H1 (cell line): ENCODE measurements around the gene NPHS2. TPM values are rescaled to one million over a fixed set of nuclear protein-coding genes. Genes with fewer than 3 reads are reported as not detected.

Experiments used
- CTCF ChIA-PET: fragments of 300-600 bp; sonication (Branson Sonifier 250); formaldehyde crosslinking; loops from one replicate; lab custom pipeline; 2021; ENCODE audit not compliant: partially characterized antibody; lab: Charles Lee
- POLR2A ChIA-PET: fragments of 300-600 bp; sonication (Branson Sonifier 250); formaldehyde crosslinking; loops from one replicate; lab custom pipeline; 2021; ENCODE audit warnings: inconsistent platforms; ENCODE audit not compliant: partially characterized antibody; lab: Charles Lee
- DNase-seq, 2 experiments: peaks; one replicate each; pipeline versions ENCODE4 v3.0.0 to v3.0.0-alpha.2; 2010 to 2022; ENCODE audit warnings: low spot score in 2 of 2, low read depth in 1 of 2, mixed read lengths in 1 of 2
- FAIRE-seq: peaks from 2 replicates; lab custom pipeline; 2011; peaks lifted over from hg19 to GRCh38; lab: Jason Lieb, UNC
- H2AFZ ChIP-seq: 2 replicates; pipeline ENCODE4 v1.8.1; 2012; ENCODE audit warnings: low read length, inconsistent platforms
- H2AK5ac ChIP-seq: 2 replicates; pipeline ENCODE4 v1.6.1; 2013; ENCODE audit warnings: low read depth, low read length
- H2BK120ac ChIP-seq: replicated peaks from 2 replicates; pipeline ENCODE3; 2013; ENCODE audit warnings: low read depth, low read length, inconsistent platforms
- H2BK12ac ChIP-seq: 2 replicates; pipeline ENCODE4 v1.6.1; 2013; ENCODE audit warnings: low read depth, low read length
- H2BK15ac ChIP-seq: 2 replicates; pipeline ENCODE4 v1.6.1; 2013; ENCODE audit warnings: low read length
- H2BK20ac ChIP-seq: 2 replicates; pipeline ENCODE4 v1.6.1; 2013; ENCODE audit warnings: low read length
- H2BK5ac ChIP-seq: 2 replicates; pipeline ENCODE4 v1.6.1; 2013; ENCODE audit warnings: low read depth, low read length
- H3K14ac ChIP-seq: 2 replicates; pipeline ENCODE4 v1.6.1; 2013; ENCODE audit warnings: inconsistent platforms; ENCODE audit not compliant: insufficient read length
- H3K18ac ChIP-seq: 2 replicates; pipeline ENCODE4 v1.6.1; 2013; ENCODE audit warnings: low read length; ENCODE audit errors: extremely low read depth
- H3K23ac ChIP-seq: 2 replicates; pipeline ENCODE4 v1.6.1; 2013; ENCODE audit warnings: inconsistent platforms; ENCODE audit not compliant: insufficient read length
- H3K23me2 ChIP-seq: 2 replicates; pipeline ENCODE4 v1.6.1; 2013; ENCODE audit warnings: low read depth, low read length
- H3K27ac ChIP-seq: 2 replicates; pipeline ENCODE4 v1.6.1; 2011; ENCODE audit warnings: low read depth, low read length, inconsistent platforms
- H3K27me3 ChIP-seq, 4 experiments: replicated peaks in 1 of 4; 1 replicate in 1 of 4; 2 replicates in 3 of 4; pipeline versions ENCODE4 v1.6.1 to v1.8.1; 2011 to 2013; ENCODE audit warnings: low read length in 3 of 4, mild to moderate bottlenecking in 3 of 4, inconsistent platforms in 2 of 4, mixed read lengths in 2 of 4, moderate library complexity in 1 of 4; ENCODE audit not compliant: control insufficient read depth in 3 of 4, insufficient read depth in 3 of 4; ENCODE audit errors: extremely low read depth in 1 of 4
- H3K36me3 ChIP-seq, 4 experiments: 2 replicates each; pipeline versions ENCODE4 v1.6.1 to v1.8.1; 2011 to 2013; ENCODE audit warnings: mild to moderate bottlenecking in 4 of 4, low read length in 3 of 4, moderate library complexity in 2 of 4, control low read depth in 1 of 4, inconsistent platforms in 1 of 4; ENCODE audit not compliant: insufficient read depth in 4 of 4, control insufficient read depth in 2 of 4
- H3K4ac ChIP-seq: replicated peaks from 2 replicates; pipeline ENCODE3; 2013; ENCODE audit warnings: low read length, low read depth, mixed read lengths, inconsistent platforms; ENCODE audit not compliant: insufficient read length
- H3K4me1 ChIP-seq, 4 experiments: replicated peaks in 1 of 4; 1 replicate in 1 of 4; 2 replicates in 3 of 4; pipeline versions ENCODE4 v1.6.1 to v1.8.1; 2011 to 2013; ENCODE audit warnings: low read length in 3 of 4, inconsistent platforms in 2 of 4, mixed read lengths in 1 of 4; ENCODE audit not compliant: insufficient read depth in 4 of 4, control insufficient read depth in 3 of 4
- H3K4me2 ChIP-seq, 2 experiments: 2 replicates each; pipeline versions ENCODE4 v1.6.1 to v1.8.1; 2011 to 2013; ENCODE audit warnings: low read depth in 2 of 2, low read length in 2 of 2, control low read depth in 1 of 2, inconsistent platforms in 1 of 2, mild to moderate bottlenecking in 1 of 2; ENCODE audit not compliant: insufficient read depth in 1 of 2
- H3K4me3 ChIP-seq, 4 experiments: fragments of 200-600, 300-600 bp in 1 of 4; sonication (generic), shearing (Covaris generic), sonication (Bioruptor Twin) in 1 of 4; 2 replicates each; pipeline versions ENCODE4 v1.5.1 to v1.8.1; 2011 to 2016; ENCODE audit warnings: low read length in 4 of 4, low read depth in 3 of 4, control low read depth in 2 of 4, inconsistent platforms in 2 of 4, mild to moderate bottlenecking in 2 of 4, mixed read lengths in 1 of 4, moderate library complexity in 1 of 4; ENCODE audit not compliant: insufficient read depth in 2 of 4; ENCODE audit errors: extremely low read depth in 1 of 4
- H3K56ac ChIP-seq: replicated peaks from 2 replicates; pipeline ENCODE3; 2013; ENCODE audit warnings: low read depth, mild to moderate bottlenecking, mixed read lengths, low read length, inconsistent platforms; ENCODE audit not compliant: insufficient read length
- H3K79me1 ChIP-seq: 2 replicates; pipeline ENCODE4 v1.6.1; 2013; ENCODE audit warnings: low read depth, low read length, control low read depth
- H3K79me2 ChIP-seq, 2 experiments: 2 replicates each; pipeline versions ENCODE4 v1.6.1 to v1.8.1; 2012 to 2013; ENCODE audit warnings: low read length in 2 of 2, mild to moderate bottlenecking in 2 of 2, inconsistent platforms in 1 of 2; ENCODE audit not compliant: insufficient read depth in 2 of 2, control insufficient read depth in 1 of 2
- H3K9ac ChIP-seq, 4 experiments: replicated peaks in 1 of 4; 1 replicate in 1 of 4; 2 replicates in 3 of 4; pipeline versions ENCODE4 v1.6.1 to v1.8.1; 2011 to 2013; ENCODE audit warnings: low read depth in 3 of 4, low read length in 3 of 4, control low read depth in 2 of 4, mild to moderate bottlenecking in 2 of 4, moderate library complexity in 2 of 4, inconsistent platforms in 1 of 4; ENCODE audit errors: extremely low read depth in 1 of 4
- H3K9me3 ChIP-seq, 2 experiments: 2 replicates each; pipeline versions ENCODE4 v1.6.1 to v1.8.1; 2012 to 2013; ENCODE audit warnings: mild to moderate bottlenecking in 2 of 2, moderate library complexity in 2 of 2, control low read depth in 1 of 2, inconsistent platforms in 1 of 2, low read depth in 1 of 2, low read length in 1 of 2, mixed read lengths in 1 of 2; ENCODE audit not compliant: insufficient read depth in 2 of 2
- H4K20me1 ChIP-seq, 2 experiments: replicated peaks in 1 of 2; 2 replicates each; pipeline versions ENCODE3 to v1.8.1; 2011 to 2013; ENCODE audit warnings: inconsistent platforms in 2 of 2, low read length in 2 of 2, mild to moderate bottlenecking in 1 of 2; ENCODE audit not compliant: insufficient read depth in 2 of 2, control insufficient read depth in 1 of 2
- H4K5ac ChIP-seq: 2 replicates; pipeline ENCODE4 v1.6.1; 2013; ENCODE audit warnings: low read length, low read depth, mixed read lengths, inconsistent platforms; ENCODE audit not compliant: insufficient read length
- H4K8ac ChIP-seq: 2 replicates; pipeline ENCODE4 v1.8.0; 2013; ENCODE audit warnings: mild to moderate bottlenecking, moderate library complexity, low read length, inconsistent platforms; ENCODE audit not compliant: insufficient read depth; ENCODE audit errors: extremely low read depth
- H4K91ac ChIP-seq: replicated peaks from 2 replicates; pipeline ENCODE3; 2013; ENCODE audit warnings: low read length, mixed read lengths, inconsistent platforms; ENCODE audit not compliant: insufficient read length
- ASH2L ChIP-seq: fragments of 200-600, 300-600 bp; sonication (generic); IDR thresholded peaks from one replicate; pipeline ENCODE4 v1.7.1; 2017; ENCODE audit warnings: low read length
- CBX5 ChIP-seq: fragments of 300-800, 300-1000 bp; sonication (generic); IDR thresholded peaks from 2 replicates; pipeline ENCODE4 v1.7.1; 2016; ENCODE audit warnings: antibody characterized with exemption, low read length, low read depth
- NRF1 ChIP-seq: IDR thresholded peaks from 2 replicates; pipeline ENCODE4 v1.6.1; 2011; ENCODE audit warnings: mild to moderate bottlenecking, low read depth, low read length, improper control_type of control experiment
- RNF2 ChIP-seq: fragments of 200-900, 300-1000 bp; sonication (generic); IDR thresholded peaks from 2 replicates; pipeline ENCODE4 v1.7.1; 2016; ENCODE audit warnings: borderline replicate concordance, low read depth, mild to moderate bottlenecking, antibody characterized with exemption, low read length; ENCODE audit not compliant: poor library complexity, severe bottlenecking; ENCODE audit errors: missing control alignments
- SAP30 ChIP-seq: fragments of 300-600 bp; sonication (generic); IDR thresholded peaks from 2 replicates; pipeline ENCODE4 v1.7.1; 2012; ENCODE audit warnings: low read length, moderate library complexity, mild to moderate bottlenecking, inconsistent platforms; ENCODE audit not compliant: insufficient read depth, insufficient replicate concordance
- SIX5 ChIP-seq: IDR thresholded peaks from 2 replicates; pipeline ENCODE4 v1.6.1; 2011; ENCODE audit warnings: mild to moderate bottlenecking, low read depth, low read length
- SP4 ChIP-seq: IDR thresholded peaks from 2 replicates; pipeline ENCODE4 v1.6.1; 2012; ENCODE audit warnings: low read length, inconsistent platforms
- WGBS, 2 experiments: shearing (Covaris generic) in 1 of 2; methylation state at CpG; one replicate each; pipeline versions ENCODE4 v1.1.6 to v1.1.7; 2013 to 2015; ENCODE audit warnings: low lambda C conversion rate in 2 of 2, mixed read lengths in 2 of 2, inconsistent platforms in 1 of 2, low coverage in 1 of 2, missing lambda C conversion rate in 1 of 2; ENCODE audit not compliant: insufficient replicate concordance in 2 of 2, insufficient coverage in 1 of 2, insufficient read length in 1 of 2; ENCODE audit errors: extremely low coverage in 1 of 2, missing lambda C conversion rate in 1 of 2; 5-methylcytosine and 5-hydroxymethylcytosine counted together
- polyA plus RNA-seq, 7 experiments: library from polyadenylated mRNA; depleted of rRNA in 3 of 7; stranded (reverse) in 5 of 7; unstranded in 2 of 7; fragments of >200 nt in 5 of 7; fragments of 200-250 nt in 2 of 7; gene quantifications; 1 replicate in 5 of 7; 2 replicates in 1 of 7; 4 replicates in 1 of 7; pipeline versions ENCODE4 v1.2.1 to v1.2.3, GENCODE V29; 2011 to 2013; ENCODE audit warnings: missing spikeins in 2 of 7, mixed read lengths in 2 of 7
- total RNA-seq: library from RNA; stranded (reverse); fragmentation: NEBNext Ultra II Directional; extraction: Animal tissue kit (Norgen Biotek cat#: 25700); gene quantifications from 2 replicates; pipeline ENCODE4 v1.2.1, GENCODE V29; 2021
- TF ChIP-seq, protein P1 (sequence below): IDR thresholded peaks from 2 replicates; pipeline ENCODE4 v1.6.1; 2012; ENCODE audit warnings: inconsistent platforms

Gene NPHS2
- total and polyA plus RNA-seq, 2 of the 8 experiments (the other 6 are each of a cell fraction or from before 2014, with no cell fraction given): not detected

GRCh38 chr1:179591592-179592580 lies 16.1 kb upstream of the NPHS2 start, which contains the start of gene TDRD5:
Gene TDRD5 (plus strand): TSS chr1:179591832. CDS start chr1:179592616, 784 bp downstream.
- Histone ChIP-seq H4K5ac (no peak within 1 kb of the TSS), H2BK15ac (no peak within 1 kb of the TSS), H3K4ac (no peak within 1 kb of the TSS), H4K8ac (peak within 1 kb of the TSS; percentile 78), H3K56ac (no peak within 1 kb of the TSS), H3K79me2 (no peaks in the 10 kb centered on the region), H2BK12ac (no peak within 1 kb of the TSS), H2BK20ac (no peak within 1 kb of the TSS), H3K27me3 (peaks cover 11 to 49% (median 31%) of the 10 kb centered on the region in 4 experiments), H3K4me1 (no peaks in the 10 kb centered on the region; a peak in 1 of 7 replicates), H3K14ac (no peak within 1 kb of the TSS), H3K36me3 (no peaks in the 10 kb centered on the region; a peak in 1 of 8 replicates), H2AFZ (no peak within 1 kb of the TSS; the same call in 1 of the 2 replicates), H2AK5ac (no peak within 1 kb of the TSS), H3K23ac (no peak within 1 kb of the TSS), H3K9ac (no peak within 1 kb of the TSS), H4K20me1 (no peaks in the 10 kb centered on the region), H3K4me2 (peak within 1 kb of the TSS; percentile 46 to 53; a peak in 3 of 4 replicates), H2BK5ac (no peak within 1 kb of the TSS), H3K4me3 (peak within 1 kb of the TSS; percentile 0 to 44 (median 14); a peak in 6 of 8 replicates), H2BK120ac (no peak within 1 kb of the TSS), H4K91ac (no peak within 1 kb of the TSS), H3K27ac (no peak within 1 kb of the TSS), H3K9me3 (peaks cover 3% of the 10 kb centered on the region in 2 experiments; a peak in 2 of 4 replicates), H3K18ac (no peak within 1 kb of the TSS; the same call in none of the 2 replicates), H3K23me2 (no peaks in the 10 kb centered on the region), H3K79me1 (no peaks in the 10 kb centered on the region)
- CTCF ChIA-PET: interaction anchor here (0.7 to 2.1 kb wide), 10 partner anchors 9 to 379 kb away, joined by 3 to 8 read pairs (median 3); no protein-coding TSS in a partner anchor
- peak in 1 of 2 experiments; percentile 85 for DNase-seq
- POLR2A ChIA-PET: no interaction called here
- 38% methylated on average over 62 of the region's 75 CpGs; no CpG with 5 or more reads in 1 of the 2 experiments for whole genome bisulfite sequencing, 2 experiments
- no peak for FAIRE-seq
- TF ChIP-seq ASH2L (peak; percentile 42), RNF2 (peak; percentile 80), SAP30 (no peak), NRF1 (peak; percentile 61), CBX5 (no peak), SIX5 (no peak), SP4 (peak; percentile 85)
- TF ChIP-seq, protein P1, sequence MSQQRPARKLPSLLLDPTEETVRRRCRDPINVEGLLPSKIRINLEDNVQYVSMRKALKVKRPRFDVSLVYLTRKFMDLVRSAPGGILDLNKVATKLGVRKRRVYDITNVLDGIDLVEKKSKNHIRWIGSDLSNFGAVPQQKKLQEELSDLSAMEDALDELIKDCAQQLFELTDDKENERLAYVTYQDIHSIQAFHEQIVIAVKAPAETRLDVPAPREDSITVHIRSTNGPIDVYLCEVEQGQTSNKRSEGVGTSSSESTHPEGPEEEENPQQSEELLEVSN: peak; percentile 99
